ENCODE data around the gene OR10A4.
"Not testable (repeated sequence)": the region's sequence is repeated elsewhere in the genome, so short reads cannot be mapped to it uniquely, and the experiment has no call there.

Gene OR10A4

DNA sequence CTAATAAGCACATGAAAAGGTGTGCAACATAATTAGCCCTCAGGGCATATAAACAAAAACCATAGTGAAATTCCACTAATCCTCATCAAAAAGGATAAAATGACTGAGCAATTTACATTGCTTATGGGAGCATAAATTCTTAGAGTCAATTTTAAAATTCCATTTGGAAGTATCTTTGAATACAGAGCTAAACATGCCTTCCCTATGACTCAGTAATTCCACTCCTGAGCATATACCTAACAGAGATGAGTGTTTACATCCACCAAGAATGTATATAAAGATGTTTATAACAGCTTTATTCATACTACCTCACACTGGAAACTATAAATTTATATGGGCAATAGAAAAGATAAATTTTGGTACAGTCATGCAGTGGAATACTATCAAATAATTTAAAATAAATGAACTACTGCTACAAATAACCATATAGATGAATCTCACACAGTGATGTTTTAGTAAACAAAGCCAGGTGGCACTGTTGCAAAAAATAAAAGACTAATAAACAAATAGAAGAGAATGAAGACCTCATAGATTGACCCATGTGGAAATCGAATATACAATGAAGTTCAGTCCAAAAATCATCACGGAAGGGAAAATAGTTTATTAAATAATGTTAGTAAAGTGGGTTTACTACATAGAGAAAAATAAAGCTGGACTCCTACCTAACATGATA lies 24.0 kb downstream of the OR10A4 start:
- DNase-seq = no peak

DNA sequence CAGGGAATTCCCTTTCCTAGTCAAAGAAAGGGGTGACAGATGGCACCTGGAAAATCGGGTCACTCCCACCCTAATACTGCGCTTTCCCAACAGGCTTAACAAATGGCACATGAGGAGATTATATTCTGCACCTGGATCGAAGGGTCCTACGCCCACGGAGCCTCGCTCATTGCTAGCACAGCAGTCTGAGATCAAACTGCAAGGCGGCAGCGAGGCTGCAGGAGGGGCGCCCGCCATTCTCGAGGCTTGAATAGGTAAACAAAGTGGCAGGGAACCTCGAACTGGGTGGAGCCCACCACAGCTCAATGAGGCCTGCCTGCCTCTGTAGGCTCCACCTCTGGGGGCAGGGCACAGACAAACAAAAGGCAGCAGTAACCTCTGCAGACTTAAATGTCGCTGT lies 28.4 kb downstream of the OR10A4 start:
- DNase-seq = not testable (repeated sequence)

DNA sequence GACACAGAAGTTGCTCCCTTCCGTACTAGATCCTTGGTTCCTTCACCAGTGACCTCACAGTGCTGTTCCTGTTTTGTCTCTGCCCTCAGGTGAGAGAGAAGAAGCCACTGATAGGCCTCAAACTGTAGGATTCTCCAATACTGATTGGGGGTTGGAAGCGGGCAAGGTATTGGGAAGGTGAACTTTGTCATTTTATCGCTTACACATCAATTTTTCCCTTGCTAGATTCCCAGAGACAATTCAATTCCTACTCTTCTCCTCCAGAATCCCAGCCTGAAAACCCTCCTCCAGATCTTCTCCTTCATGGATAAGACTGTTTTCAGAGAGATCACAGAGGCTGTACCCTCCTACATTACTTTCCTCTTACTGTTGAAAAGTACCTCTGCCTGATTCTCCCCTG lies 35.0 kb downstream of the OR10A4 start:
- no peak for DNase-seq

DNA sequence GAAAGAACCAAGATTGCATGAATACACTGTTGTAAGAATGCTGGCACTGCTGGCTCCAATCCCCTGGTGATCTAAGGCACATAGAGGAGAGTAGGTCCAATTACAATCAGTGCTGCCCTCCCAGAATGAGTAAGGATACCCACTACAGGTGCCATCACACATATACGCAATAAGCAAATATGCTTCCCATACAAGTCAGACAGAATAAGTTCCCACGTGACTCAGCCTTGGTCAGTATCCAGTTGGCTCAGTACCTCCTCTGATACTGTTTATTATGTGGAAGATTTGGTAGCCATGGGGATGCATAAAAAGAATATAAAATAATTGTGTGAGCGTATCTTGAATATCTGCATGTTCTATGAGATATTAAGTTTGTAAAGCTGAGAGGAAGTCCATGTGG lies 35.5 kb downstream of the OR10A4 start:
- no peak for DNase-seq

DNA sequence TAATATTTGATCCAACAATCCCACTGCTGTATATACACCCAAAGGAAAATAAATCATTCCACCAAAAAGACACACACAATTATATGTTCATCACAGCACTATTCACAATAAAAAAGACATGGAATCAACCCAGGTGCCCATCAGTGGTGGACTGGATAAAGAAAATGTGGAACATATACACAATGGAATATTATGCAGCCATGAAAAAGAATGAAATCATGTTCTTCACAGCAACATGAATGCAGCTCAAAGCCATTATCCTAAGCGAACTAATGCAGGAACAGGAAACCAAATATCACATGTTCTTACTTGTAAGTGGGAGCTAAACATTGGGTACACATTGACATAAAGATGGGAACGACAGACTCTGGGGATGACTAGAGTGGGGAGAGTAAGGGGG lies 43.3 kb downstream of the OR10A4 start:
- DNase-seq = no peak

DNA sequence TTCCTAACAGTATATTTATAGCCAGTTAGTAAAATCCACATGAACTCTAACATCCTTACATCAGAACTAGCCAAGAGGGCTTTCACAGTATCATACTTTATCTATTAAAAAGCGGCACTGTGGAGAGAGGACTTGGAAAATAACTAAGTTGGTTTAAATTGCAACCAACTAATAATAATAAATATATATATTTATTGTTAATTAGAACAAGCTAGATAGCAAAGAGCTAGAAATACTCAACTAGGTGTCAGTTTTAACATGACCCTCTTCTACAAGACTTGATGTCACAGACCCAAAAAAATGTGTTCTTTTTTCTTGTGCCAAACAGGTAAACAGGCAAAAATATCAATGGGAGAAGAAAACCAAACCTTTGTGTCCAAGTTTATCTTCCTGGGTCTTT lies 44.3 kb downstream of the OR10A4 start, which contains the start of gene OR2D3:
Gene OR2D3, plus strand, starts transcription at position 301 of the 400 bp plus-strand sequence. Its CDS starts 0 bp downstream, at position 301.
- no peak for DNase-seq

DNA sequence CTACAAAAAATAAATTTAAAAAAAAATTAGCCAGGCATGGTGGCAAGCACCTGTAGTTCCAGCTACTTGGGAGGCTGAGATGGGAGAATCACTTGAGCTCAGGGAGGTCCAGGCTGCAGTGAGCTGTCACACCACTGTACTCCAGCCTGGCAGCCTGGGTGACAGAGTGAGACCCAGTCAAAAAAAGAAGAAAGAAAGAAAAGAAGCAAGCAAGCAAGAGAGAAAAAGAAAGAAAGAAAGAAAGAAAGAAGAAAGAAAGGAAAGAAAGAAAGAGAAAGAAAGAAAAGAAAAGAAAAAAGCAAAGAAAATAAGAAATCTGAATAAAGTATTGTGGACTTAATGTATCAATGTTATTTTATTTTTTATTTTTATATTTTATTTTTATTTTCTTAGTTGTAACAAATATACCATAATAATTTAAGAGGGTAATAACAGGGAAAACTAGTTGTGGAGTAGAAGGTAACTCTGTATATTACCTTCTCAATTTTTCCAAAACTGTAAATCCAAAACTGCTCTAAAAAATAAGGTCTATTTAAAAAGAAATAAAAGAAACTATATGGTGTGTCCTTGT lies 48.7 kb downstream of the OR10A4 start:
- no peak for DNase-seq

DNA sequence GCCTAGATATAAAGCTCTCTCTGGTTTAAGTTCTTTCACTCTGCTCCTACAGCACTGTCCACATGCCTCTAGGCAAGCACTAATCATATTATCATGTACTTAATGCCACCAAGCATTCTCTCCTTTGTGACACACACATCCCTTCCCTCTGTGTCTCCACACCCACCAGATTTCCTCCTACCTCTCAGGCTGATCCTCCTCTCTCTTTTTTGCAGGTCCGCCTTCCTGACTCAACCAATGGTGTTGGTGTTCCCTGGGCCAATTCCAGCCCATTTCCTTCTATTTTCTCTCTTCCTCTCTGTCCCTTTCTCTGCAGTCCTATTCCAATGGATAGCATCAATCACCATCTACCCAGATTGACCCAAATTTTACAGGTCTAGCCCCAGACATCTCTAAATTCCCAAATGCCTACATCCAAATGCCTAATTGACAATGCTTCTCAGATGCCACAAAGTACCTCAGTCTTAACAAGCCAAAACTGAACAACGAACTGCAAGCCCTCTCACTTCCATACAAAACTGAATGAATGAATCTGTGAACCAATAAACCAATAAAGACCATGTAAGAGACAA lies 49.3 kb downstream of the OR10A4 start:
- DNase-seq = no peak

DNA sequence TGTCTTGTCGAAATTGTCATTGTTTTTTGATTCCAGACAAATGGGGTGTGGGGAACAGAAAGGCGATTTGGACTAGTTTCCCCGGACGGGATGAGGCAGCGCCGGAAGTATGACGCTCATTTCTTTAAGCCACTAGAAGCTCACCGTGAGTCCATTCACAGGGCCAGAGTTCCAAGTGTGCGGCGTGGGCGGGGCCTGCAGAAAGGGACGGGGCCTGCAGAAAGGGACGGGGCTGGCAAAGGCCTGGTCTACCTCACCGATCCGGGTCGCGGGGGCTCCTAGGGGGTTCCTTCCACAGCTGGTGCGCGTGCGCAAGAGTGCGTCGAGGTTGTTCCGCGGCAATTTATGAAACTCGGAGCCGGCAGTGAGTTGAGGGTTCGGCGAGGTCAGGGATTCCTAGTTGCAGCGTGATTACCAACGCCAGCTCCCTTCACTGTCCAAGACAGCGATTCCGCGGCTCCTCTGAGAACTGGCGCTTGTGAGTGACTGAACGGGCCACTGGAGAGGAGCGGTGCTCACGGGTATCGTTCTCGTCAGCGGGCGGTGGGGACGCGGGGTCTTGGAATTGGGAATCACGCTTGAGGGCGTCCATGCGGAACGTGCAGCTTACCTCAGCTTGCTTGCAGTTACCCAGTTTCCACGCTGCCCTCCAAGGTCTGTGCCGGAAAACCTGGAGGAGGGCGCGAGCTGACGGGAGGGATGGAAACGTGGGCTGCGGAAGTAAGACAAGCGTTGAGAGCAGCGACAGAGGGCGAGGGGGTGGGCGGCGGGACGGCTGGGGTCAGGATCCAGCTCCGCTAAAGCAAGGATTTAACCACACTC lies 50.0 kb downstream of the OR10A4 start, which contains the start of gene ZNF215:
Gene ZNF215, plus strand, starts transcription at position 219 of the 822 bp plus-strand sequence. CDS start 5,847 bp downstream, outside the sequence.
- no peak for DNase-seq

DNA sequence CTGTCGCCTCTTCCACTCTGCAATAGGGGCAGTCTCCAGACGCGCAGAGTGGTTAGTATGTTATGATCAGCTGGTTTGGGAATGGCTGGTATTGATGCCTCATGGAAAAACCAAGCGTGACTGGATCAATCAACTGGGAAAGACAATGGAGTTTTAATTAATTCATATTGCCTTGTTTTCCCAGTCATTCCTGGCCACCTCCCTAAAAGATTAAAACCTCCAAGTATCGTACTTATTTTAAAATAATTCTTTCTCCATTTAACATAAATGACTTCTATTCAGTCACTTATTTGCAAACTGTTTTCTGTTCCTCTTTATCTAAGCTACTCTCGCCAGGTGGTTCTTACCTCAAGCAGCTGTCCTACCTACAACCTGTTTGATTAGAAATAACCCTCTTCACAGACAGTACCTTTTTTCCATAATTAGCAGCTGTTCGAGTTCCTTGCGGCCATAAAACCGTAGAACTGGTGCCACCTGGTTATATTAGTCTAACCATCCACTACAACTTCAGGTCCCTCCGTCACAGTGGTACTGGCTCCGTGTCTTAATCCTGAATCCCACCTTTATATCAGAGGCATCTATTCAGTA lies 50.7 kb downstream of the OR10A4 start:
- DNase-seq = no peak

Measured in SHP77 (cell line).